Right lobe of liver (tissue), 6 donors: ENCODE data around the gene ARSG. TPM values are rescaled to one million over a fixed set of nuclear protein-coding genes. Genes with fewer than 3 reads are reported as not detected.

Experiments
- ATAC-seq, 4 donors: fragments of 200-7000 bp; cut with Tn5 transposase; one replicate each; pipeline ENCODE4 v1.9.1; 2020; ENCODE audit warnings: mild to moderate bottlenecking in 4 of 4, moderate library complexity in 4 of 4
- DNase-seq, 3 donors: peaks; one replicate each; pipeline ENCODE4 v3.0.0-alpha.2; 2020
- H3K27ac ChIP-seq, 3 donors: fragments of 200-600 bp; one replicate each; pipeline ENCODE4 v1.8.0; 2022
- H3K27me3 ChIP-seq, 2 donors: fragments of 200-600 bp; one replicate each; pipeline ENCODE4 v1.8.0; 2022
- H3K36me3 ChIP-seq, 4 donors: fragments of 200-600 bp; sonication (generic) in 1 of 4; one replicate each; pipeline versions ENCODE4 v1.5.1 to v1.8.0; 2017 to 2022; ENCODE audit warnings: control low read depth in 1 of 4
- H3K4me1 ChIP-seq, 4 donors: fragments of 200-600 bp; sonication (generic) in 1 of 4; one replicate each; pipeline versions ENCODE4 v1.5.1 to v1.8.0; 2017 to 2022; ENCODE audit warnings: control low read depth in 1 of 4
- H3K4me3 ChIP-seq, 3 donors: fragments of 200-600 bp; one replicate each; pipeline ENCODE4 v1.8.0; 2022
- H3K9me3 ChIP-seq, 4 donors: fragments of 200-600 bp; sonication (generic) in 1 of 4; one replicate each; pipeline versions ENCODE4 v1.5.1 to v1.8.0; 2017 to 2022; ENCODE audit warnings: control low read depth in 1 of 4
- CTCF ChIP-seq, 4 donors: fragments of 200-600 bp in 3 of 4; fragments of 450-650 bp in 1 of 4; IDR thresholded peaks; one replicate each; pipeline versions ENCODE4 v1.5.1 to v1.8.0; 2016 to 2022; ENCODE audit warnings: antibody characterized with exemption in 4 of 4, mild to moderate bottlenecking in 2 of 4
- POLR2A ChIP-seq: fragments of 450-650 bp; IDR thresholded peaks from one replicate; pipeline ENCODE4 v1.6.1; 2017; ENCODE audit warnings: antibody characterized with exemption, mild to moderate bottlenecking
- WGBS: methylation state at CpG from one replicate; pipeline ENCODE4 v1.1.6; 2018; ENCODE audit warnings: low coverage, low lambda C conversion rate; ENCODE audit not compliant: insufficient coverage; ENCODE audit errors: missing lambda C conversion rate; 5-methylcytosine and 5-hydroxymethylcytosine counted together
- intact Hi-C, 2 donors: fragments of 100-400 bp; cut with DNase I; formaldehyde crosslinking; loops; one replicate each; pipeline versions ENCODE4 v1.11.2 to v1.14.1; 2022
- total RNA-seq, 6 experiments: library from RNA; depleted of rRNA in 2 of 6; stranded (reverse); fragments of >200 nt in 2 of 6; fragmentation: NEBNext Ultra II Directional in 3 of 6; extraction: Animal tissue kit (Norgen Biotek cat#: 25700) in 3 of 6; gene quantifications; one replicate each; pipeline versions ENCODE4 v1.1.0 to v1.2.4, GENCODE V29; 2016 to 2023
- donor health status: DM: no; HTN: yes; CAD: no.
- donor health status: DM: no; HTN: no; CAD: no.
- donor health status: DM: no; HTN: no; CAD: no.
- donor health status: DM: no; HTN: yes; CAD: no.
- donor health status: DM: no; HTN: yes; CAD: no.

The ARSG gene
- total RNA-seq, 6 experiments from 2014 or later: 1.2 to 3.3 (median 2.5) TPM

DNA sequence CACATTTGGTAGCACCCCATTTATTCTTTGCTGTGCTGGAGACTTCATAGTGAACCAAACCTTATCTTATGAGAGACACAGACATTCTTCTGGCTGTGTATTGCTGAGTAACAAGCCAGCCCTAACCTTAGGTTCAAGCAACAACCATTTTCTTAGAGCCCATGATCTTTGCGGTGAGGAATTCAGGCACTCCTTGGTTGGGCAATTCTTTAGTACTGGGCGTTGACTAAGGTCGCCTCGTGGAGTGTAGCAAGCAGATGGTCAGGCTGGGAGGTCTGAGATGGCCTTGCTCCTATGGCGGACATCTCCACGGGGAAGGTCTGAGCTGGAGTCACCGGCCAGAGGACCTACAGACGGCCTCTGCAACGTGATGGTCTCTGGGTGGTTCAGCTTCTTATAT, 43.1 kb downstream of the ARSG start:
- H3K9me3 ChIP-seq: no peaks in the 10 kb centered on the region
- no peaks in the 10 kb centered on the region for H3K4me1 ChIP-seq
- no peaks in the 10 kb centered on the region for H3K36me3 ChIP-seq
- WGBS: 100% methylated on average over 1 of the region's 9 CpGs
- no peak for ATAC-seq
- H3K27ac ChIP-seq: no peak overlapping the region
- no peaks in the 10 kb centered on the region for H3K27me3 ChIP-seq
- no peak for DNase-seq
- no peak overlapping the region for H3K4me3 ChIP-seq
- intact Hi-C loops: no loop called here
- TF ChIP-seq POLR2A: no peak
- TF ChIP-seq CTCF (IDR thresholded peaks at IDR 0.05): no peak

DNA sequence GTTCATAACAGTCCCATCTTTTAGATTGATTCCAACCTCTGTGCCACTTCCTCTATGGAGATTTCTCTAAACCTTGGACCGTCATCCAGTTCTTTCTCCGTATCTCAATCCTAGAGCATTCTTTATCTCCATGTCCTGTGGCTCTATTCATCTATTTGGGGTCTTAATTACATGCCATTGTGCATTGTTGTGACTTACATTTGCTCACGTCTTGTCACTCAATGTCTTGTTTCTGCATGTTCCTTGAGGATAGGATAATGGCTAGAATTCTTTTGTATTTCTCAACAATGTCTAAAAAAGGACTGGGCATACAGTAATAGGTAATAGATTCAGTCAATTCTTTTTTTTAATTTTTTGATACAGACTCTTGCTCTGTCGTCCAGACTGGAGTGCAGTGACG, 50.2 kb downstream of the ARSG start:
- TF ChIP-seq CTCF (IDR thresholded peaks at IDR 0.05) (no peak), POLR2A (no peak)
- ATAC-seq (no peak), DNase-seq (no peak)
- H3K27ac ChIP-seq: no peak overlapping the region
- H3K4me1 ChIP-seq: no peaks in the 10 kb centered on the region
- intact Hi-C loops: no loop called here
- no peaks in the 10 kb centered on the region for H3K9me3 ChIP-seq
- WGBS: 87% methylated on average over 4 of the region's 5 CpGs
- no peak overlapping the region for H3K4me3 ChIP-seq
- H3K27me3 ChIP-seq: no peaks in the 10 kb centered on the region
- no peaks in the 10 kb centered on the region for H3K36me3 ChIP-seq

- peaks cover 0 to 3% (median 0%) of the 10 kb centered on the region in 4 donors for H3K4me1 ChIP-seq
- no peak for DNase-seq
- ATAC-seq: no peak
- no peak overlapping the region for H3K4me3 ChIP-seq
- no peaks in the 10 kb centered on the region for H3K27me3 ChIP-seq
- H3K27ac ChIP-seq: no peak overlapping the region
- WGBS: 92% methylated on average over 2 of the region's 5 CpGs
- H3K36me3 ChIP-seq: no peaks in the 10 kb centered on the region
- intact Hi-C loops: no loop called here
- no peaks in the 10 kb centered on the region for H3K9me3 ChIP-seq
- TF ChIP-seq CTCF (IDR thresholded peaks at IDR 0.05): no peak
- TF ChIP-seq POLR2A: no peak
These were observed 52.7 kb downstream of the ARSG start for GRCh38 chr17:68343976-68344375.

DNA sequence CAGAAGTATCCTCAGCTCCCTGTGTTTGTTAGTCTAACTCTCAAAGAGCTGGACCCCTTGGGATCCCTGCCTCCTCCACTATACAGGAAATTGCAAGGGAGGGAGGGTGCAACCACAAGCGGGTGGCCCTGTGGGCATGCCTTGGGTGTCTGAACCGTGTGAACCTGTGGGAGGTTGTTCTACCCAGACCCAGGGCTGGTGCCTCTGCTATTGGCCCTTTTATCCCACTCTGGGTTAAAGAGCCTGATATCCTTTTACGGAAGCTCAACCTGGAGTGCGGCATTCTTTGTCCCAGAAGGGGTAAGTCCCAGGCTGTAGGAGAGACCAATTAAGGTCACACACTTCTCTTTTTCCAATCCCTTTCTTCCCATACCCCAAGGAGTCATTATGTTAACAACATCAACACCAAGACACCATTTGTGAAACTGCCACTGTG, 53.4 kb downstream of the ARSG start:
- Histone ChIP-seq H3K27me3 (no peaks in the 10 kb centered on the region), H3K27ac (no peak overlapping the region), H3K9me3 (no peaks in the 10 kb centered on the region), H3K36me3 (no peaks in the 10 kb centered on the region), H3K4me1 (peaks cover 0 to 5% (median 0%) of the 10 kb centered on the region in 4 donors), H3K4me3 (no peak overlapping the region)
- intact Hi-C loops: no loop called here
- ATAC-seq: peak in 3 of 4 donors; percentile 40 to 49 (median 43)
- DNase-seq: no peak
- WGBS: 79% methylated on average over 2 of the region's 4 CpGs
- no peak for TF ChIP-seq CTCF (IDR thresholded peaks at IDR 0.05)
- no peak for TF ChIP-seq POLR2A

DNA sequence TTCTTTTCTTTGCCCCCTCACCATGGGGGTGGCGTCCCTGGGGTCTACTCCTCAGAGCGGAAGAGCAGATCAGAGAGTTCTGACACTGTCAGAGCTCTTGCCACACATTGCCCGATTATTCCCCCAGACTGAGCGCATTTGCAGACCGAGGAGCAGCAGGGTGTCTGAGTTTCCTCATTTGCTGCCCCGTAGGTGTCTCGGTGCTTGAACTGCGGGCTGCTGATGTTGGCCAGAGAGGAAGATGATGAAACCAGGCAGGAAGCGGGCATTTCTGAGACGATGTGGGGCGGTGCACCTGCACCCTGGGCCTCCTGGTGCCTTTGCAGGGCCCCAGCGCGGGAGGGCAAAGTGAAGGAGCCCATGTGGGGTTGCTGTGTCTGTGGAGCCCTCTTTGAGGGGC, 55.2 kb downstream of the ARSG start:
- TF ChIP-seq CTCF (IDR thresholded peaks at IDR 0.05) (no peak), POLR2A (no peak)
- Histone ChIP-seq H3K27ac (peak overlapping the region in 2 of 3 donors; percentile 12 to 28), H3K27me3 (no peaks in the 10 kb centered on the region), H3K36me3 (no peaks in the 10 kb centered on the region), H3K4me3 (no peak overlapping the region), H3K4me1 (peaks cover 0 to 5% (median 0%) of the 10 kb centered on the region in 4 donors), H3K9me3 (no peaks in the 10 kb centered on the region)
- ATAC-seq: peak; percentile 42 to 73 (median 54)
- DNase-seq: peak; percentile 37 to 70 (median 59)
- 46% methylated on average over 9 of the region's 13 CpGs for WGBS
- intact Hi-C loops: no loop called here
